Loucy (cell line): ENCODE measurements around the gene CLTB.

ENCODE experiments used
- H2AFZ ChIP-seq: fragments of 200-600 bp; sonication (generic); 2 replicates; pipeline ENCODE4 v1.6.0; 2016; ENCODE audit warnings: antibody characterized with exemption, mild to moderate bottlenecking, low read length, moderate library complexity
- H3F3A ChIP-seq: fragments of 200-600 bp; 2 replicates; pipeline ENCODE4 v1.6.0; 2016; ENCODE audit warnings: antibody characterized with exemption, low read depth, mild to moderate bottlenecking
- H3K27me3 ChIP-seq: fragments of 200-600 bp; sonication (generic); 2 replicates; pipeline ENCODE4 v1.6.1; 2014; ENCODE audit warnings: low read length, mild to moderate bottlenecking; ENCODE audit not compliant: insufficient read depth, poor library complexity, severe bottlenecking
- H3K36me3 ChIP-seq: fragments of 200-600 bp; sonication (generic); 2 replicates; pipeline ENCODE4 v1.6.1; 2016; ENCODE audit warnings: low read length; ENCODE audit not compliant: insufficient read depth
- H3K4me1 ChIP-seq: fragments of 200-600 bp; sonication (generic); 2 replicates; pipeline ENCODE4 v1.5.1; 2014; ENCODE audit warnings: low read length, mild to moderate bottlenecking; ENCODE audit not compliant: insufficient read depth, poor library complexity, severe bottlenecking
- H3K4me2 ChIP-seq: fragments of 200-600 bp; sonication (generic); 2 replicates; pipeline ENCODE4 v1.6.0; 2014; ENCODE audit warnings: antibody characterized with exemption, low read length, low read depth, mild to moderate bottlenecking; ENCODE audit not compliant: poor library complexity, severe bottlenecking
- H3K4me3 ChIP-seq: fragments of 200-600 bp; sonication (generic); 2 replicates; pipeline ENCODE4 v1.5.1; 2014; ENCODE audit warnings: low read length, mild to moderate bottlenecking, mixed read lengths; ENCODE audit not compliant: poor library complexity, severe bottlenecking
- H3K79me2 ChIP-seq: fragments of 200-600 bp; sonication (generic); 2 replicates; pipeline ENCODE4 v1.6.1; 2014; ENCODE audit warnings: low read length; ENCODE audit not compliant: insufficient read depth
- H3K9ac ChIP-seq: fragments of 200-600 bp; sonication (generic); 2 replicates; pipeline ENCODE4 v1.6.0; 2014; ENCODE audit warnings: mild to moderate bottlenecking, low read depth, low read length, moderate library complexity; ENCODE audit not compliant: poor library complexity, severe bottlenecking
- H3K9me2 ChIP-seq: fragments of 200-600 bp; sonication (generic); replicated peaks from 2 replicates; pipeline ENCODE4 v1.6.1; 2016; ENCODE audit warnings: low read depth, low read length, mixed read lengths
- H3K9me3 ChIP-seq: fragments of 200-600 bp; sonication (generic); 2 replicates; pipeline ENCODE4 v1.6.1; 2014; ENCODE audit warnings: mild to moderate bottlenecking, antibody characterized with exemption, low read length, low read depth; ENCODE audit not compliant: insufficient read depth
- H4K20me1 ChIP-seq: fragments of 200-600 bp; sonication (generic); 2 replicates; pipeline ENCODE4 v1.6.0; 2014; ENCODE audit warnings: antibody characterized with exemption, low read length, mild to moderate bottlenecking; ENCODE audit not compliant: insufficient read depth, poor library complexity, severe bottlenecking
- CTCF ChIP-seq: fragments of 200-600 bp; sonication (generic); conservative IDR thresholded peaks from 2 replicates; pipeline ENCODE4 v1.5.1; 2014; ENCODE audit warnings: mild to moderate bottlenecking, antibody characterized with exemption, low read length
- EZH2phosphoT487 ChIP-seq: fragments of 200-600 bp; IDR thresholded peaks from 2 replicates; pipeline ENCODE4 v1.6.1; 2018; ENCODE audit warnings: antibody characterized with exemption, mild to moderate bottlenecking, moderate library complexity, borderline replicate concordance

Gene CLTB

GRCh38 chr5:176384991-176385390 is 31.3 kb downstream of the CLTB start:
- peaks cover 4% of the 10 kb centered on the region; the same call in 1 of the 2 replicates for H3K36me3 ChIP-seq
- H3K9ac ChIP-seq = no peak overlapping the region
- H3K4me3 ChIP-seq = no peak overlapping the region
- H3K79me2 ChIP-seq = peaks cover 29% of the 10 kb centered on the region
- H3K4me1 ChIP-seq = peaks cover 6% of the 10 kb centered on the region
- no peaks in the 10 kb centered on the region for H3F3A ChIP-seq
- no peak overlapping the region for H3K4me2 ChIP-seq
- no peak for TF ChIP-seq CTCF
- TF ChIP-seq EZH2phosphoT487 = no peak
- no peaks in the 10 kb centered on the region for H3K9me3 ChIP-seq
- H4K20me1 ChIP-seq = no peaks in the 10 kb centered on the region
- no peaks in the 10 kb centered on the region for H3K27me3 ChIP-seq
- no peaks in the 10 kb centered on the region for H3K9me2 ChIP-seq
- H2AFZ ChIP-seq = no peak overlapping the region

GRCh38 chr5:176384366-176384930 is 31.9 kb downstream of the CLTB start:
- no peaks in the 10 kb centered on the region for H3K9me3 ChIP-seq
- TF ChIP-seq CTCF = no peak
- TF ChIP-seq EZH2phosphoT487 = no peak
- peaks cover 29% of the 10 kb centered on the region for H3K79me2 ChIP-seq
- peaks cover 4% of the 10 kb centered on the region; the same call in 1 of the 2 replicates for H3K36me3 ChIP-seq
- H3K27me3 ChIP-seq = no peaks in the 10 kb centered on the region
- H2AFZ ChIP-seq = no peak overlapping the region
- H3K9ac ChIP-seq = no peak overlapping the region
- H3K4me1 ChIP-seq = peaks cover 6% of the 10 kb centered on the region
- no peak overlapping the region for H3K4me2 ChIP-seq
- H3K9me2 ChIP-seq = no peaks in the 10 kb centered on the region
- H4K20me1 ChIP-seq = no peaks in the 10 kb centered on the region
- H3F3A ChIP-seq = no peaks in the 10 kb centered on the region
- H3K4me3 ChIP-seq = no peak overlapping the region

- no peaks in the 10 kb centered on the region for H4K20me1 ChIP-seq
- no peak overlapping the region for H3K9ac ChIP-seq
- peaks cover 29% of the 10 kb centered on the region for H3K79me2 ChIP-seq
- H3K36me3 ChIP-seq = peaks cover 4% of the 10 kb centered on the region; the same call in 1 of the 2 replicates
- TF ChIP-seq CTCF (no peak), EZH2phosphoT487 (no peak)
- no peak overlapping the region for H3K4me3 ChIP-seq
- H3K4me1 ChIP-seq = peaks cover 6% of the 10 kb centered on the region
- H3F3A ChIP-seq = no peaks in the 10 kb centered on the region
- no peaks in the 10 kb centered on the region for H3K9me2 ChIP-seq
- H3K27me3 ChIP-seq = no peaks in the 10 kb centered on the region
- H3K4me2 ChIP-seq = no peak overlapping the region
- H3K9me3 ChIP-seq = no peaks in the 10 kb centered on the region
- H2AFZ ChIP-seq = no peak overlapping the region
These were observed 32.4 kb downstream of the CLTB start for GRCh38 chr5:176383961-176384360.
